GM23338 (cell line): ENCODE results near the gene AKAP7.

Source experiments
- CREB1 ChIP-seq: fragments of 250-450 bp; sonication (Bioruptor Pico); IDR thresholded peaks from 2 replicates; pipeline ENCODE4 v1.5.0; 2020; ENCODE audit warnings: low read depth, mild to moderate bottlenecking, moderate library complexity
- EZH2 ChIP-seq: fragments of 200-600 bp; sonication (generic); IDR thresholded peaks from one replicate; pipeline ENCODE4 v1.8.0; 2017; ENCODE audit warnings: antibody characterized with exemption, mild to moderate bottlenecking, low read depth; ENCODE audit not compliant: unreplicated experiment
- POLR2AphosphoS5 ChIP-seq: IDR thresholded peaks from 2 replicates; pipeline ENCODE4 v1.6.1; 2016; ENCODE audit warnings: antibody characterized with exemption, low read depth
- TF ChIP-seq, protein P1 (sequence below), 2 experiments: fragments of 200-600 bp in 1 of 2; sonication (generic) in 1 of 2; conservative IDR thresholded peaks; 2 replicates each; pipeline versions ENCODE4 v1.5.1 to v1.6.1; 2016 to 2017; ENCODE audit warnings: antibody characterized with exemption in 2 of 2, low read depth in 2 of 2, mild to moderate bottlenecking in 2 of 2, moderate library complexity in 1 of 2
- TF ChIP-seq, protein P2 (sequence below): IDR thresholded peaks from one replicate; pipeline ENCODE4 v1.6.1; 2018; ENCODE audit warnings: antibody characterized with exemption; ENCODE audit not compliant: unreplicated experiment

DNA sequence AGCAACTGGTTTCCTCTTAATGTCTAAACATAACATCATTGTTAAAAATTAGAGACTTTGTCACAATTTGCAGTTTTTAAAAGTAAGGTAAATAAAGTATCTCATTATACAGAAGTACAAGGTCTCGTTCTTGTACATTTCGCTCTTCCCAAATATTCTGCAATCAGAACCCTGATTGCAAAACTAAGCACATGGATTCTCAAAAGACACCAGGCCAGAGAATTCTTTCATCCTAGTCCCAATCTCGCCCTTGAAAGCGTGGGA, 355 bp upstream of the AKAP7 start:
- TF ChIP-seq POLR2AphosphoS5 (no peak), CREB1 (CRISPR knock-in tag) (no peak), EZH2 (no peak)
- TF ChIP-seq, protein P1, sequence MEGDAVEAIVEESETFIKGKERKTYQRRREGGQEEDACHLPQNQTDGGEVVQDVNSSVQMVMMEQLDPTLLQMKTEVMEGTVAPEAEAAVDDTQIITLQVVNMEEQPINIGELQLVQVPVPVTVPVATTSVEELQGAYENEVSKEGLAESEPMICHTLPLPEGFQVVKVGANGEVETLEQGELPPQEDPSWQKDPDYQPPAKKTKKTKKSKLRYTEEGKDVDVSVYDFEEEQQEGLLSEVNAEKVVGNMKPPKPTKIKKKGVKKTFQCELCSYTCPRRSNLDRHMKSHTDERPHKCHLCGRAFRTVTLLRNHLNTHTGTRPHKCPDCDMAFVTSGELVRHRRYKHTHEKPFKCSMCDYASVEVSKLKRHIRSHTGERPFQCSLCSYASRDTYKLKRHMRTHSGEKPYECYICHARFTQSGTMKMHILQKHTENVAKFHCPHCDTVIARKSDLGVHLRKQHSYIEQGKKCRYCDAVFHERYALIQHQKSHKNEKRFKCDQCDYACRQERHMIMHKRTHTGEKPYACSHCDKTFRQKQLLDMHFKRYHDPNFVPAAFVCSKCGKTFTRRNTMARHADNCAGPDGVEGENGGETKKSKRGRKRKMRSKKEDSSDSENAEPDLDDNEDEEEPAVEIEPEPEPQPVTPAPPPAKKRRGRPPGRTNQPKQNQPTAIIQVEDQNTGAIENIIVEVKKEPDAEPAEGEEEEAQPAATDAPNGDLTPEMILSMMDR (conservative IDR thresholded peaks at IDR 0.05; ENCODE audit: low read depth in 2 of 2) = no peak
- TF ChIP-seq, protein P2, sequence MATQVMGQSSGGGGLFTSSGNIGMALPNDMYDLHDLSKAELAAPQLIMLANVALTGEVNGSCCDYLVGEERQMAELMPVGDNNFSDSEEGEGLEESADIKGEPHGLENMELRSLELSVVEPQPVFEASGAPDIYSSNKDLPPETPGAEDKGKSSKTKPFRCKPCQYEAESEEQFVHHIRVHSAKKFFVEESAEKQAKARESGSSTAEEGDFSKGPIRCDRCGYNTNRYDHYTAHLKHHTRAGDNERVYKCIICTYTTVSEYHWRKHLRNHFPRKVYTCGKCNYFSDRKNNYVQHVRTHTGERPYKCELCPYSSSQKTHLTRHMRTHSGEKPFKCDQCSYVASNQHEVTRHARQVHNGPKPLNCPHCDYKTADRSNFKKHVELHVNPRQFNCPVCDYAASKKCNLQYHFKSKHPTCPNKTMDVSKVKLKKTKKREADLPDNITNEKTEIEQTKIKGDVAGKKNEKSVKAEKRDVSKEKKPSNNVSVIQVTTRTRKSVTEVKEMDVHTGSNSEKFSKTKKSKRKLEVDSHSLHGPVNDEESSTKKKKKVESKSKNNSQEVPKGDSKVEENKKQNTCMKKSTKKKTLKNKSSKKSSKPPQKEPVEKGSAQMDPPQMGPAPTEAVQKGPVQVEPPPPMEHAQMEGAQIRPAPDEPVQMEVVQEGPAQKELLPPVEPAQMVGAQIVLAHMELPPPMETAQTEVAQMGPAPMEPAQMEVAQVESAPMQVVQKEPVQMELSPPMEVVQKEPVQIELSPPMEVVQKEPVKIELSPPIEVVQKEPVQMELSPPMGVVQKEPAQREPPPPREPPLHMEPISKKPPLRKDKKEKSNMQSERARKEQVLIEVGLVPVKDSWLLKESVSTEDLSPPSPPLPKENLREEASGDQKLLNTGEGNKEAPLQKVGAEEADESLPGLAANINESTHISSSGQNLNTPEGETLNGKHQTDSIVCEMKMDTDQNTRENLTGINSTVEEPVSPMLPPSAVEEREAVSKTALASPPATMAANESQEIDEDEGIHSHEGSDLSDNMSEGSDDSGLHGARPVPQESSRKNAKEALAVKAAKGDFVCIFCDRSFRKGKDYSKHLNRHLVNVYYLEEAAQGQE = no peak
